ENCODE results near the gene CALM3.

Gene CALM3

GRCh38 chr19:46599716-46600373 is 1.3 kb upstream of the CALM3 start:
- in situ Hi-C loops (cut with HindIII; ENCODE audit: low sequenced_read_pairs): no loop called here

DNA sequence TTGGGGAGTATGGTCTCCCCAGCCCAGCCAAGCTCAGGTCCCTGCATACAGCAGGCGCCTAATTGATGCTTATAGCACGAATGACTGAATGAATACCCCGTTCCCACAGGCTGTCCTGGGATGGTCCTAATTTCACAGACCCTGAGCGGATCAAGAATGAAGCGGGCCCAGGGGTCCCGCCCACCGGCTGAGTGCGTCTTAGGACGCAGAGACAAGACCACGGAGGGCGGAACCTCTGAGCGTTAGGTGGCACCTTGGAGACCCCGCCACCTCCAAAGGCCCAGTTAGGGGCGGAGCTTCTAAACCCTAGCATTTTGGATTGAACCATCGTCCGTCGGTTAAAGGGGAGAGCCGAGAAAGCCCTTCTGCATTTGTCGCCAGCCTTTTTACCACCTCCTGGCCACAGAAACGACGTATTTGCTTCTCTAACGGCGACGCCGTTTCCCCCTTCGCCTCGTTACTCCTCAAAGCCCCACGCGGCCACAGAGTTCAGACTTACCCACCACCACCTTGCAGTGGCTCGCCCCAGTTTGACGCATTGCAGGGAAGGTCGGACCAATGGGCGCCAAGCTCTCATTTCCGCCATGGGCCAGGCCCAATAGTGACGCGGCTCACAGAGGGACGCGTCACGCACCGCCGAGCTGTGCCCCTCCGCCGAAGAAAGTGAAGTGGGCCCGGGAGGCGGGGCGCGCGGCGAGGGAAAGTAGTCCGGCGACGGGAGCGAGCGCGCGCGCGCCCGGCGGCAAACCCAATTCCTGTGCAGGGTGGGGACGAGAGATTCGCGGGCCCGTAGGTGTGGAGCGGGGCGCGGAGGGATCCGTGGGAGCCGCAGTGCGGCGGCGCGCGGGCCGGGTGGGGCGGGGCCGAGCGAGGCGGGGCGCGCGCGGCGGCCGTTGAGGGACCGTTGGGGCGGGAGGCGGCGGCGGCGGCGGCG is 479 bp upstream of the CALM3 start:
- in situ Hi-C loops (cut with HindIII; ENCODE audit: low sequenced_read_pairs): no loop called here

GRCh38 chr19:46602392-46603194 is 1.5 kb downstream of the CALM3 start:
- in situ Hi-C loops (cut with HindIII; ENCODE audit: low sequenced_read_pairs): no loop called here

- in situ Hi-C loops (cut with HindIII; ENCODE audit: low sequenced_read_pairs): no loop called here
Measured at GRCh38 chr19:46603195-46603637, 2.1 kb downstream of the CALM3 start.

- in situ Hi-C loops (cut with HindIII; ENCODE audit: low sequenced_read_pairs): no loop called here
Measured at GRCh38 chr19:46603752-46604231, 2.7 kb downstream of the CALM3 start.

GRCh38 chr19:46604781-46605355 is 3.7 kb downstream of the CALM3 start:
- in situ Hi-C loops (cut with HindIII; ENCODE audit: low sequenced_read_pairs): no loop called here

- in situ Hi-C loops (cut with HindIII; ENCODE audit: low sequenced_read_pairs): no loop called here
Measured at GRCh38 chr19:46605356-46605821, 4.3 kb downstream of the CALM3 start.

GRCh38 chr19:46606019-46606418 is 4.9 kb downstream of the CALM3 start:
- in situ Hi-C loops (cut with HindIII; ENCODE audit: low sequenced_read_pairs): no loop called here

DNA sequence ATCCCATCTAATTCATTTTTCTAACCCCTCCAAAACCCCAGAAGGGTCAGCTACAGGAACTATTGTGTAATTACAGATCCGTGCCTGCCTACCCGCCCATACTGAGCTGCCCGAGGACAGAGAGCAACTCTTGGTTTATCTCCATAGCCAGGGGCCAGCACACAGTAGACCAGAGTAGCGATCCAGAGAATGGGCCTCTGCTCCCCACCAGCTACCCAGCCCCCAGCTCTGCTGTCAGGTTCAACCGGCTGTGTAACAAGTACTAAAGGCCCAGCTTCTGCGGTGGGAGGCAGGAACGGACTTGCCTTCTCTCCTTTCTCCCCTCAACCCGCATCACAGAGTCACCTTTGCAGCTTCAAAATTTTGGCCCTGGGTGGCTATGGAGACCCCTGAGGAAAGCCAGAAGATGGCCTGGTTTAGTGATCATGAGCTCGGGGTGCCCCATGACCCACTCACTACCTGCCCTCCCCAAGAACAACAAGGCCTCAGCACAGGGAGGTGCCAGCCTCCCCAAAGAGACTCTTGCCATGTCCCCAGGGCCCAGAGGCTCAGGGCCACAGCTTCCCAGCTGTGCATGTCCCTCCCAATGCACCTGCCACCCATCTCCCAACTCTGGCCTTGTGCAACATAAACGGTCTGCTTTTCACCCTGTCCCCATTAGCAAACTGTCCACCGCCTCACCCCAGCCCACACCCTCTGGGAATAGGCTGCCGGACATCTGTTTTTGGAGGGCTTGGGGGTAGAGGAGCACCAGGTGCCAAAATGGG is 5.7 kb downstream of the CALM3 start:
- in situ Hi-C loops (cut with HindIII; ENCODE audit: low sequenced_read_pairs): no loop called here

- in situ Hi-C loops (cut with HindIII; ENCODE audit: low sequenced_read_pairs): no loop called here
Measured at GRCh38 chr19:46607448-46607841, 6.3 kb downstream of the CALM3 start.

DNA sequence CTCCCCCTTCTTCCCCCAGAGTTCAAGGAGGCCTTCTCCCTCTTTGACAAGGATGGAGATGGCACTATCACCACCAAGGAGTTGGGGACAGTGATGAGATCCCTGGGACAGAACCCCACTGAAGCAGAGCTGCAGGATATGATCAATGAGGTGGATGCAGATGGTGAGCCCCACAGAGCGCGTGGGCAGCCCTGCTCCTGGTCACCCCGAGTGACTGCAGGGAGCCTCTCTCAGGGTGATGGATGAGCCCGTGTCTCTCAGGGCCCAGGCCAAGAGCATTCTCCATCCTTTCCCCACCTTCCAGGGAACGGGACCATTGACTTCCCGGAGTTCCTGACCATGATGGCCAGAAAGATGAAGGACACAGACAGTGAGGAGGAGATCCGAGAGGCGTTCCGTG is 7.0 kb downstream of the CALM3 start:
- in situ Hi-C loops (cut with HindIII; ENCODE audit: low sequenced_read_pairs): no loop called here

GRCh38 chr19:46608581-46609345 is 7.6 kb downstream of the CALM3 start:
- in situ Hi-C loops (cut with HindIII; ENCODE audit: low sequenced_read_pairs): no loop called here

- in situ Hi-C loops (cut with HindIII; ENCODE audit: low sequenced_read_pairs): no loop called here
Measured at GRCh38 chr19:46609511-46610412, 8.6 kb downstream of the CALM3 start.

GRCh38 chr19:46610413-46610775 is 9.3 kb downstream of the CALM3 start:
- in situ Hi-C loops (cut with HindIII; ENCODE audit: low sequenced_read_pairs): no loop called here

DNA sequence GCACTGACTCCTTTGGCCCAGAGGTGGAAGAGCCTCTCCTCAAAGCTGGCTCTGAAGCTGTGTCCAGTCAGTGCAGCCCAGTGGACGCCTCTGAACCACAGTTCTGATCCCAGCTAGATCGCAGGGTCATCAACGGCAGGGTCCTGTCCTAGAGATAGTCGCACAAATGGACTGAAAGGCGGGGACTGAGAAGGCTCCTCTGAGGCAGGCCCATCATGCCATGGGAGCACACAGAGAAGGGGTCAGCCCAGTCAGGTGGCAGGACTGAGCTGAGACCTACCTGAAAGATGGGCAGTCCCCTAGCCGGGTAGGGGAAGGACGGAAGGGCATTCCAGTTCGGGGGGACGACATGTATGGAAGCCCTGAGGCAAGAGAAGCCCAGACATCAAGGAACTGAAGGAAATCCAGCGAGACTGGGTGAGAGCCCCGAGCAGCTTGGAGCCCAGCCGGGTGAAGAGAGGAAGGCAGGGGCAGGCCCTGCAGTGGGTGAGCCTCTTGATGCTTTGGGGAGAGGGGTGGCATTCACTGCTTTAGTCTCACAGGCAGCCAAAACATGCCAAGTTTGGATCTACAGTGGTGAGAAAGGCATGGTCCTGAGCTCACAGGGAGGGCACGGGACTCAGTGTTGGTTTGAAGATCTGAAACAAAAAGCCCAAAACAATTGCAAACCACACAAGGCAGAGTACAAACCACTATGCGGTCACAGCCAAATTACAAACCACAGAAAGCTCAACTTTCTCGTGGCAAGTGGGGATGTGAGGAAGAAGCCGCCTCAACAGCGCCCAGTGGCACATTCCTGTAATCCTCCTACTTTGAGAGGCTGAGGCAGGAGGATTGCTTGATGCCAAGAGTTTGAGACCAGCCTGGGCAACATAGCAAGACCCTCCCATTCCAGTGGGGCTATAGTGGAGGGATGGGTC is 10.0 kb downstream of the CALM3 start:
- in situ Hi-C loops (cut with HindIII; ENCODE audit: low sequenced_read_pairs): no loop called here

DNA sequence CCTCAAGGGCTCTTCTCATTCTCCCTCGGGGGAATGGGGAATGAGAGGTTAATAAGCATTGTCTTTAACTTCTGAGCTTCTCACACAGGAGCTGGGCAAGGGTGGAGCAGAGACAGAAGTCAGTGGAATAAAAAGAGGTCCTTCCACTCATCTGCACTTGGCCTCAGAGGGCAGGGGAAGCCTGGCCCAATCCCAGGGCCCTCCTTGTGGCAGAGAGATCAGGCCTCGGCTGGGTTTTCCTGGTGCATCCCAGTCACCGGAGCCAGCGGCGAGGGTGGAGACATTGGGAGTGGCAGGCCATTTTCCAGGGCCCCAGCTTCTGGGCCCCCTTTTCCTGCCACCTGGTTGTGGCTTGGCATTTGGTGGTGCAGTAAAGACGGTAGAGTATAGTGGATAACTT is 10.6 kb downstream of the CALM3 start:
- in situ Hi-C loops (cut with HindIII; ENCODE audit: low sequenced_read_pairs): no loop called here

- in situ Hi-C loops (cut with HindIII; ENCODE audit: low sequenced_read_pairs): no loop called here
Measured at GRCh38 chr19:46613525-46613924, 12.4 kb downstream of the CALM3 start.

Data from DLD1 (cell line).